Bronchial epithelial cell (primary cell): ENCODE data around the gene ANKRD6. TPM values are rescaled to one million over a fixed set of nuclear protein-coding genes. Genes with fewer than 3 reads are reported as not detected.

Source experiments
- DNase-seq: peaks from one replicate; pipeline ENCODE4 v3.0.0-alpha.2; 2010; ENCODE audit warnings: low read depth
- FAIRE-seq: peaks from 2 replicates; lab custom pipeline; 2011; peaks lifted over from hg19 to GRCh38; lab: Jason Lieb, UNC
- H3K27me3 ChIP-seq: 2 replicates; pipeline ENCODE4 v1.5.1; 2011; ENCODE audit warnings: low read length; ENCODE audit not compliant: control insufficient read depth, insufficient read depth
- H3K36me3 ChIP-seq: 2 replicates; pipeline ENCODE4 v1.5.1; 2011; ENCODE audit warnings: low read length; ENCODE audit not compliant: control insufficient read depth, insufficient read depth
- H3K4me3 ChIP-seq: 2 replicates; pipeline ENCODE4 v1.5.1; 2011; ENCODE audit warnings: mild to moderate bottlenecking, low read depth, low read length, control low read depth
- total RNA-seq: library from RNA; depleted of rRNA; stranded (reverse); fragments of >200 nt; gene quantifications from 2 replicates; pipeline ENCODE4 v1.2.1, GENCODE V29; 2014
- TF ChIP-seq, protein P1 (sequence below): IDR thresholded peaks from 2 replicates; pipeline ENCODE4 v1.5.1; 2011; ENCODE audit warnings: mild to moderate bottlenecking, moderate library complexity, low read length, control low read depth, inconsistent platforms; ENCODE audit not compliant: insufficient read depth, severe bottlenecking

The ANKRD6 gene
- total RNA-seq, 1 donor from 2014 or later = 6.1 TPM

DNA sequence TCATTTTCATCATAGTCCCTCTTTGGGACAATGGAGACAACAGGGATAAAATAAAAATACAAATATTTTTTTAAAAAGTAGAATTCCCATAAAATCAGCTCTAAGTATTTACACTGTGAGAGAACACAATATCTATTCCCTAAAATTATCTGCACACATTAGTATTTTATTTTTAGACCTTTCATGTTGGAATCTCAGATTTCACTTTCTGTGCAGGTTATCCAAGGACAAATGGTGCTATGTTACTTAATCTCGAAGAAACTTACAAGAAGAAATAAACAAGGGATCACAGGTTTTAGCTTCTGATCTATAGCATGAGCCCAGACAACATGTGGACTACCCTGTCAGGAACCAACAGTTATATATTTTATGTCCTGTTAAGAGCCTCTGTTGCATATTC lies 228.6 kb downstream of the ANKRD6 start:
- H3K27me3 ChIP-seq = no peaks in the 10 kb centered on the region
- no peak for FAIRE-seq
- H3K36me3 ChIP-seq = peaks cover 18% of the 10 kb centered on the region
- no peak for DNase-seq
- TF ChIP-seq, protein P1, sequence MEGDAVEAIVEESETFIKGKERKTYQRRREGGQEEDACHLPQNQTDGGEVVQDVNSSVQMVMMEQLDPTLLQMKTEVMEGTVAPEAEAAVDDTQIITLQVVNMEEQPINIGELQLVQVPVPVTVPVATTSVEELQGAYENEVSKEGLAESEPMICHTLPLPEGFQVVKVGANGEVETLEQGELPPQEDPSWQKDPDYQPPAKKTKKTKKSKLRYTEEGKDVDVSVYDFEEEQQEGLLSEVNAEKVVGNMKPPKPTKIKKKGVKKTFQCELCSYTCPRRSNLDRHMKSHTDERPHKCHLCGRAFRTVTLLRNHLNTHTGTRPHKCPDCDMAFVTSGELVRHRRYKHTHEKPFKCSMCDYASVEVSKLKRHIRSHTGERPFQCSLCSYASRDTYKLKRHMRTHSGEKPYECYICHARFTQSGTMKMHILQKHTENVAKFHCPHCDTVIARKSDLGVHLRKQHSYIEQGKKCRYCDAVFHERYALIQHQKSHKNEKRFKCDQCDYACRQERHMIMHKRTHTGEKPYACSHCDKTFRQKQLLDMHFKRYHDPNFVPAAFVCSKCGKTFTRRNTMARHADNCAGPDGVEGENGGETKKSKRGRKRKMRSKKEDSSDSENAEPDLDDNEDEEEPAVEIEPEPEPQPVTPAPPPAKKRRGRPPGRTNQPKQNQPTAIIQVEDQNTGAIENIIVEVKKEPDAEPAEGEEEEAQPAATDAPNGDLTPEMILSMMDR = no peak
- H3K4me3 ChIP-seq = no peak overlapping the region

GRCh38 chr6:89662659-89663223 lies 229.8 kb downstream of the ANKRD6 start:
- Histone ChIP-seq H3K27me3 (no peaks in the 10 kb centered on the region), H3K36me3 (peaks cover 18% of the 10 kb centered on the region), H3K4me3 (no peak overlapping the region)
- DNase-seq (no peak), FAIRE-seq (no peak)
- TF ChIP-seq, protein P1 = no peak

DNA sequence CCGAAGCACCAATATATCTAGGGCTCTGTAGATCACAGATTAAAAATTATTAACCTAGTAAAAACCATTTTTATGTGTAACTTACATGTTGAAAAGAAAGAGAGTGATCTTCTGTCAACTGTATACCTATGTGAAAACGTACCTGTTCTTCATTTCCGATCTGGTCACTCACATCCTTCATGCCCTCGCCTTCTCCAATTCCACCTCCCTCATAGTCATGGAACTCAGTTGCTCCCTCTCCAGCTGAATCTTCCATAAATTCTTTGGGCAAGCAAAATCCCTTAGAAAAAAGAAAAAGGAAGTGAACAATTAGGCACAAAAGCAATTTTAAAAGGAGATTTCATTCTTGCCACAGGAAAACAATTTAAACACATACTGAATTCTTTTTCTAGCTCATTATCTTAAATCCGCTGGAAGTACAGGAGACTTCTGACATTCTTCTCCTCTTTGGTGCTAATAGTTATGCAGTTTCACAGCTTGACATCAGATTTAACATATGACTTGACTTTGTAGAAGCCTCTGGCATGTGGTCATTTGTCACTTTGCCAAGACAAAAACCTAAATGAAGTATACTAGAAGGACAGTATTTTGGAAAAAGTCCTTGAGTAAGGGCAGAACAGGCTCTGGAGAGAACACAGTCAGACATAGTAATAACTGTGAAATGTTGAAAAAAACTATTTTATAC lies 235.1 kb downstream of the ANKRD6 start:
- FAIRE-seq (no peak), DNase-seq (no peak)
- H3K27me3 ChIP-seq = no peaks in the 10 kb centered on the region
- H3K4me3 ChIP-seq = no peak overlapping the region
- H3K36me3 ChIP-seq = peaks cover 12% of the 10 kb centered on the region
- TF ChIP-seq, protein P1 = no peak

GRCh38 chr6:89669002-89669401 lies 236.1 kb downstream of the ANKRD6 start:
- FAIRE-seq = no peak

GRCh38 chr6:89670935-89671565 lies 238.1 kb downstream of the ANKRD6 start:
- FAIRE-seq = no peak
- peaks cover 25% of the 10 kb centered on the region for H3K36me3 ChIP-seq
- TF ChIP-seq, protein P1 = no peak

More at GRCh38 chr6:89669002-89669401, 236.1 kb downstream of the ANKRD6 start:
- DNase-seq = no peak
- Histone ChIP-seq H3K36me3 (peaks cover 16% of the 10 kb centered on the region), H3K27me3 (no peaks in the 10 kb centered on the region), H3K4me3 (no peak overlapping the region)
- TF ChIP-seq, protein P1 = no peak

More at GRCh38 chr6:89670935-89671565, 238.1 kb downstream of the ANKRD6 start:
- H3K27me3 ChIP-seq = no peaks in the 10 kb centered on the region
- no peak overlapping the region for H3K4me3 ChIP-seq
- no peak for DNase-seq
